Activated naive CD4-positive, alpha-beta T cell treated with anti-CD3 and anti-CD28 coated beads, Interleukin-2, amount 50 U/mL, for 16 hours (primary cell): Measurements from ENCODE around the gene PLA2G6.

Source experiments
- DNase-seq: peaks from one replicate; pipeline ENCODE4 v3.0.0-alpha.2; 2020

Gene PLA2G6

GRCh38 chr22:38067028-38067415 lies 114.6 kb downstream of the PLA2G6 start:
- DNase-seq: no peak

GRCh38 chr22:38066381-38067027 lies 115.1 kb downstream of the PLA2G6 start:
- DNase-seq: no peak

GRCh38 chr22:38065539-38065938 lies 116.1 kb downstream of the PLA2G6 start:
- no peak for DNase-seq

GRCh38 chr22:38062791-38063190 lies 118.8 kb downstream of the PLA2G6 start:
- no peak for DNase-seq
